ENCODE data around the gene EXOC4.

EXOC4 gene

DNA sequence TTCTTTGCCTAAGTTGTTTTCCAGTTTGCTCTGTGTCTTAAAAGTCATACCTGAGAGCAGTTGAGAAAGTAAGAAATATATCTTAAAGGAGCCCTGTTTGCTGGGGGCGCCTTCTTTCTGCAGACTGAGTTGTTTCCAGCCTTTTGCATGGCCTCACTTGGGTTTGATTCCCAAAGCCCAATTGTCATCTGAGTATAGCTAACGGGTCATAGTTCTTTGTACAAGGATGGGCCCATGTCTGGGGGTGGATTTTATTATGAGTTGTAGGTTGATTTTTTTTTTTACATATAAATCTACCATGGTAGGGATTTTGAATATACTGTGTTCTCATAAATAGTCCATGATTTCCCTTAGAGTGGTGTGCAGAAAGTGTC is 555.6 kb downstream of the EXOC4 start:
- DNase-seq: no peak
- in situ Hi-C loops (cut with MboI; ENCODE audit: low pct_unique_long_range_greater_than_20kb, low sequenced_read_pairs): no loop called here

DNA sequence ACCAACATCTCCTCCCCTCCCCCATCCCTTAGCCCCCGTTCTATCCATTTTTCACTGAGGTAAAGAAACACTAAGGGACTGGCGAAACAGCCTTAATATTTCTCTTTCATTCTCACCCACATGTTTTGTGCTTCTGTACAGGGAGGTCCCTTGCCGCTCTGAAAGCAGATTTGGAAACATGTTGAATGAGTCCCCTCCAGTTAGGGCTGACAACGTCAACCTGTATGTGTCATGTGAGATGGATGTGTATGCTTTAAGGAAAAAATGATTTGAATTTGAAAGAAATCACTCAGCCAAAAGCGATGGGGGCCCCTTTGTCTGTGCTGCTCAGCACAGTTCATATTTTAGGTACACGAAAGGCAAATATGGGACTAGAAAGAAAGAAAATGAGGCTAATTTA is 560.0 kb downstream of the EXOC4 start:
- in situ Hi-C loops (cut with MboI; ENCODE audit: low pct_unique_long_range_greater_than_20kb, low sequenced_read_pairs): no loop called here
- no peak for DNase-seq

DNA sequence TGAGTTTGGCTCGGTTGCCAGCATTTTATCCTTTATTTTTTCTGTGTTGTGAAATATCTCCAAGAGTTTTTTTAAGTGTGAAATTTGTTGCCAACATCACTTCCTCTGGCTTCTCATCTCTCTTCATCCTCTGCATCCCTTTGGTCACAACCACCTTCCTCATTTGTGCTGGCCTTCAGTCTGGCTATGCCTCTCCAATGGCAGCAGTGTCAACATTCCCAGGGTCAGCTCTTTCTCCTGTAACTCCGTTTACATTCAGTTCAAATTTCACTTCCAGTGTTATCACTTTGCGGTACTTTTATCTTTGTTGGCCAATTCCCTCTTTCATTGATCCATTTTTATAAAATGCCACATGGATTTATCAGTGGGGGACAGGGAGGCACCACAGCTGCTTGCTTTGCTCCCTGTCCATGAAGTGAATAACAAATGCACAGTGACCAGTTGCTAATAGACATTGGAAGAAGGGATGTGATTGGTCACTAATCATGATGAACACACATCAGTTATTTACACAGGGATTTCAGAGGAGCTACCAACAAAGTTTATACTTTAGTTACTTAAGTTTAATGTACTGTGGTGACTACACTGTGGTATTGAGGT is 562.8 kb downstream of the EXOC4 start:
- no peak for DNase-seq
- in situ Hi-C loops (cut with MboI; ENCODE audit: low pct_unique_long_range_greater_than_20kb, low sequenced_read_pairs): no loop called here

DNA sequence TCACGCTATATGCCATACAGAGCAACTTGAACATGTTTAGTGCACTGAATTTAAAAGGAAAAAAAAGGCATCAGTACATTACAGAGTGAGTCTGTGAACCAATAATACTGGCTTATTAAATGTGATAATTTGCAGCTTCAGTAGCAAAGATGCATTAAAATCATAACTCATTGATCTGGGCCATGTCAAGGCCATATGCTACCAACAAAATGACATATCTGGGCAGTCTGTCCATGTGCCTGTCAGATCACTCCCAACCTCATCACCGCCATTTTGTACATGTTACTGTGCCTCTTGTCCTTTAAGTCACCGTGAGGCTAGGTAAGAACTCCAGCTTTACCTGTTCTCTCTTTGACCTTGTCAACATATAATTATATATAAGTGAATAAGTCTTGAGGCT is 566.8 kb downstream of the EXOC4 start:
- in situ Hi-C loops (cut with MboI; ENCODE audit: low pct_unique_long_range_greater_than_20kb, low sequenced_read_pairs): no loop called here
- no peak for DNase-seq

DNA sequence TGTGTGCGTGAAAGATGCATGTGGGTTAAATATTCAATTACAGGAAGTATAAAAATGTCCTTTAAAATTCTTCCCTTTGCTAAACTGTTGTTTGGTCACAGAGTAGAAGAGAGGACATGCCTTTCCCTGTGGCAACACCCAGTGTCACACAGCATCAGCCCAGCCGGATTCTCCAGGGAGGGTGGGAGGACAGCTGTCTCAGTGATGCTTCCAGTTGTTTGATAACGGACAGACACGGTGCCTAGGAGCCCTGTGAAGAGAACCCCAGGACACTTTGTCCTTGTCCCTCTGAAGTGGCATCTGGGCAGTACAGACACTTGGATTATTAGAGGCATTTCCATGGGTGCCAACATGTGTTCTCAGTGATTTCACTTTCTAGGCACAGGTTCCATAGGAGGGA is 567.7 kb downstream of the EXOC4 start:
- in situ Hi-C loops (cut with MboI; ENCODE audit: low pct_unique_long_range_greater_than_20kb, low sequenced_read_pairs): no loop called here
- DNase-seq: no peak

DNA sequence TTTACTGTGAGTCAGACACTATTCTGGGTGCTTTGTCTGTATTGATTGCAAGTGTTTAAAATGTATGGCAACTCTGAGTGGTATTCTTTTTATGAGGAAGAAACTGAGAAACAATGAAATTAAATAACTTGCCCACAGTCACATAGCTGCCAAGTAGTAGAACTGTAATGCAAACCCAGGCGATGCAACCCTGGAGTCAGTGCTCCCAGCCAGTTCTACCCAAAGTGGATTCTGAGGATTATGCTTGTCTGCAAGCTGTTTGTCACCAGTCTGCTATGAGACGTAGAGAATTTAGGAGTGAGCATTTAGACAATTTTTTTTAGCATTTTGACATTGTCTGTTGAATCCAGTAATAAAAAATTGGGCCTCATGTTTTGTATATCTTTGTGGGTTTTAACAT is 568.3 kb downstream of the EXOC4 start:
- DNase-seq: no peak
- in situ Hi-C loops (cut with MboI; ENCODE audit: low pct_unique_long_range_greater_than_20kb, low sequenced_read_pairs): no loop called here

DNA sequence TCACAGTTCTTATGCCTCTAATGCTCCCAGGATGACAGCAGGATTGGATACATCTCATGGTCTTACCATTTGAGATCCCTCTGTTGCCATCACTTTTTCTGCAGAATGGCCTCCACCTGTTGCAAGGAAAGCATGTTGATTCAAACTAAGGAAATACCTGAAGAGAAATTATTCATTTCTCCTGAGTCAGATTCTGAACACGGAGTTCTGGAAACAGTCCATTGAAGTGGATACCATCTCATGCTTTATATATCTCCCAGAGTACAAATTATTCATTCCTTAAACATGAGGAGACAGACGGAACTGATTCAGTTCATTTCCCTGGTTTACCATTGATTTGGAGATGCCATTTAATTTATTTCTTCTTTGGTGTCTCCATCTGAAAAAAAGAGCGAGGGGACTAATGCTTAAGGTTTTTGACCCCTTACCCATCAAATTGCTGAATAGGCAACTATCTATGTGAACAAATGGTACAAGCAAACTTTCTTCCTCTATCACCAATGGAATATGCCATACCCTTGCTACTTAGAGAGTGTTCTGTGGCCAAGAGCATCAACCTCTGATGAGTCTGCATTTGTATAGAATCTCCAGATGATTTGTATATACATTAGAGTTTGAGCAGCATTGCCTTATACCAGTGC is 569.2 kb downstream of the EXOC4 start:
- in situ Hi-C loops (cut with MboI; ENCODE audit: low pct_unique_long_range_greater_than_20kb, low sequenced_read_pairs): no loop called here

DNA sequence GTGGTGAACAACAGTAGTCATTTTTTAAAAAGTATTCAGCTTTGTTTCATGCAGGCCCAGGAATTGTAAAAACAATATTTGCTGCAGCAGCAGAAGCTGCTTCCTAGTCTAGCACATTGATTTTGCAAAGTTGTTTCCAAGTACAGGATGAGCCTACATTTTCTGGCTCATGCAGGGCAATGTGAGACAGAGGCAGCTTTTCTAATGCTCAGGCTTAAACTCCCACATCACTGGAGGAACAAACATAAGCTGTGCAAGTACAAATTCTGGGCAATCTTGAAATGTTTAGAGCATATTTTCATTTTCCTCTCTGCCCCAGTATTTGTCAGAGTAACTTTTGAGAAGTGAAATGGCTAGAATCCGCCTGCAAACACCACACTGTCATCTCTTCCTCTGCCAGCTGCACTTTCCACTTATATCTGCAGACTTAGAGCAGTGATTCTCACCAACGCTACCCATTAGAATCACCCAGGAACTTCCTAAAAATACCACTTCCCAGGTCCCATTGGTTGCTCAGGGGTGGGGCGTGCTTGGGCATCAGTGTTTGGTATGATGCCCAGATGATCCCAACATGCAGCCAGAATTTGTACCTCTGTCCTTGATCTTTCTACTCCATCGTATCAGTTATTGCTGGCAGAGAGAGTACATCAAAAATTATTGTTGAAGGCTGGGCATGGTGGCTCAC is 570.1 kb downstream of the EXOC4 start:
- in situ Hi-C loops (cut with MboI; ENCODE audit: low pct_unique_long_range_greater_than_20kb, low sequenced_read_pairs): no loop called here
- DNase-seq: no peak

More for the DNA sequence above, 569.2 kb downstream of the EXOC4 start:
- DNase-seq: no peak

DNA sequence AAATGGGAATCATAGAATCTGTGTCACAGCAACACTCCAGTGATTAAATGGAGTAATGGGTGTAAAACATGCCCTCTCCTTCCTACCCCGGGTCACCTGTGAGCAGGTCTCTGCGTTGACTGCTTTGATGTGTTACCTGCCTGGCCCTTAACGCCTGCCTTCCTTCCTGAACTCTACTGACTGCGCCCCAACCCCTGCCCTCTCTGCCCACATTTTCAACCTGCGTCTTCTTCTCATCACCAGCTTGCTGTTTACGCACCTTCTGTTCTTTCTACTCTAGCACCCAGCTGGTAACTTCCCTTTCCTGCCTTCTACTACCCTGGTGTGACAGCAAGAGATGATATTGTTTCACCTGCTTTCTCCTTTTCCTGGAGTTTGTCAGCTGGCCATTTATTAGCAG is 571.3 kb downstream of the EXOC4 start:
- no peak for DNase-seq
- in situ Hi-C loops (cut with MboI; ENCODE audit: low pct_unique_long_range_greater_than_20kb, low sequenced_read_pairs): no loop called here

DNA sequence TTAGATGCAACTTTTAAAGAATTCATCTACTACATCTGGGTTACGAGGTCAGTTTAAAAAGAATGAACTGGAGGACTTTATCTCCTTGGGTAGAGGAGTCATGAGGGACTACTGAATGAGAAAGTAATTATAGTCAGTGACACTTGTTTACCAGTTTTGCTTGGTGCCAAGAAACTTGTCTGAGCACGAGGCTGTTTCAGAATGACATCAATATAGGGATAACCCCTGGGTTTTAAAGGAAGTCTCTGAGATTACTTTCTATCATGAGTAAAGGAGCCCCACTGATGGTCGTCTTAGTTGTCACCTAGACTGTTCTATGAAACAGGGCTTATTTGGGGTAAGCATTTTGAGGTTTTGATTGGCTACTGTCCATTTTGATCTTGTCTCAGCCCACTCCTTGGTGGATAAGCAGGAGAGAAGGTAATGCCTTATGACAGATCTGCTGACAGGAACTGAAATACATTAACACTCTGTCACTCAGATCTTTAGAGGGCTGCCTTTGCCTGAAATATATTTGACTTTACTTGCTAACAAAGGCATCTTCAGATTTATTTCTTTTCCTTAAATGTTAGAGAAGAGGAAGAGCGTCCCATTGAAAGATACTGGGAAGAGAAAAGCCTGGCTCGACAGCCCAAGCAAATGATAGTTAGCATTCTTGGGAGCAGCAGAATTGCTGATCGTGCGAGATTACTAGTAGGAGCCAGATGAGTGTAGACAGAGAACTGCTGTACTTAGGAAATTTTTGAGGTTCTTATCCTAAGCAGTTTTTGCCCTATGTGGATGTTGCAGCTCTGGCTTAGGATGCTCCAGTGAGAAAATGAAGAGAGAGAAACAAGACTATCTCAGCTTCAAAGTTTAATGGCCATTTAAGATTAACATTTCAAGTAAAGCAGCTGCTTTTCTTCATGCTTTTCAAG is 575.1 kb downstream of the EXOC4 start:
- no peak for DNase-seq
- in situ Hi-C loops (cut with MboI; ENCODE audit: low pct_unique_long_range_greater_than_20kb, low sequenced_read_pairs): no loop called here

DNA sequence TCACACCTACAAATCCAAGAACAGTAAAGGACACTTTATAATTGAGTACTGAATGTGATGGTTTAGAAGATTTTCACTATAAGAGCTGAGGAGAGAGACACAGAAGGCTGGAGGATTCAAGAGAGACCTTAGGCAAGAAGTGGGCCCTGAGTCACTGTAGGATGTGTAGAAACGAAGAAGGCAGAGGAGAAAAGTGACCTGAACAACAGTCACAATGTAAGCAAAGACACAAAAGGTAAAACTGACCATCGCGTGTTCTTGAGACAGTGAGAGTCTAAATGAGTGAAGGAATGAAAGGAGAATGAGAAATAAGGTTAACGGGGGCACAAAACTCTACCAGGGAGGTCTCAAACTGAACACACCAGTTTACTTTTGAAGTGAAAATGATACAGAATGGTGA is 576.0 kb downstream of the EXOC4 start:
- in situ Hi-C loops (cut with MboI; ENCODE audit: low pct_unique_long_range_greater_than_20kb, low sequenced_read_pairs): no loop called here
- no peak for DNase-seq

DNA sequence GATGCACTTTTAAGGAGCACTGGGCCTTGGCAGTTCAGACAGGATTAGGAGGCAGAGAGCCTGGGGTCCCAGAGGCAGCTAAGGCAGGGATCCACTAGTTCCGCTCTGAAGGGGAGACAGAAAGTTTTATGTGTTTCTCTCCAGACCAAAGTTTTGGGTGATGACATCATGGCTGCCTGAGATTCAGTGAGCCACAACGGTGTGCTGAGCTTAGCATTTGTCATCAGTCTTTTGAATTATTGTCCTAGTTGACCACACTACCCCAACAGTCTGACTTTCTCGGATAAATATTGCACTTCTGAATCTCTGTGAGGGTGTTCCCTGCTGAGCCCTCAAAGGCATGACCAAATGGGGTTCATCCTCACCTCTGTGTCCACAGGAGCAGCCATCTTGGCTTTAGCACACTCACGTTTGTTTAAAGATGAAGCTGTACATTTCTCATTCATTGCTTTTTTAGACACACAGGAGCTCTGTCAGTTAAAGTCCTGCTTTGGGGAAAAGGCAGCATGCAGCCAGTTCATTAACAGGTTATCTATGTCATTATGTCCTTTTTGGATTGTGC is 576.5 kb downstream of the EXOC4 start:
- DNase-seq: no peak
- in situ Hi-C loops (cut with MboI; ENCODE audit: low pct_unique_long_range_greater_than_20kb, low sequenced_read_pairs): no loop called here

DNA sequence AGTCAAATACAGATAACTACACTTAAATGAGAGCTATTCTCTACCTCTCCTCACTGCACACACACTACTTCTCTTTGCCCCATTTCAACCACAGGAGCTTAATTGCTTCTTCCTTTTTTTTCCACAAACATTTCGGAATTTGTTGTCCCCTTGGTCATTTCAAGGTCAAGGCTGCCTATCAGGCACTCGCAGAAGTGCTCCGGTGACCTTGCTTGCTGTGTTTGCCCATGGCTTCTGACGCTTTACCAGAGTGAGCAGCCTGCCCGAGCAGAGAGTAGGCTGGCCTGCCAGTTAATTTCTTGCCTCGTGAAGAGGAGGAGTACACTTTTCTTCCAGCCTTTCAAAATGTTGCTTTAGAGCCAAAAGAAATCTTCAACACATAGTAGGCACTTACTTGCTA is 577.2 kb downstream of the EXOC4 start:
- in situ Hi-C loops (cut with MboI; ENCODE audit: low pct_unique_long_range_greater_than_20kb, low sequenced_read_pairs): no loop called here
- no peak for DNase-seq

DNA sequence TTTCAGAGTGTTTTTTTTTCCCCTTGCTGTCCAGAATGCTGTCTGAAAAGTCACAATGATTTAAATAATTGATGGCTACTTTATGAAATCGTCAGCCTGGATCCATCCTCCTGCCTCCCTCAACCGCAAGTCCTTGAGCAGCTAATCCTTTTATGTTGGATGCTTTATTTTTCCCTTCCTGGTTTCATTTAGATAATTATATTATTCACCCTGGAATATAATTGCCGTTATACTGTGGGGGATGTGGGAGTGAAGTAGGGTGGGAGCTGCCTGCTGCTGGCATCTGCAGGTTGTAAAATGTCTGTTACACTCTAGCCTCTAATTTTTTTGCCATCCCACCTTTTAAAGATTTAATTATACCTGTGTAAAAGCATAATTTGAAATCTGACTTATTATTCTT is 583.8 kb downstream of the EXOC4 start:
- DNase-seq: no peak
- in situ Hi-C loops (cut with MboI; ENCODE audit: low pct_unique_long_range_greater_than_20kb, low sequenced_read_pairs): no loop called here

DNA sequence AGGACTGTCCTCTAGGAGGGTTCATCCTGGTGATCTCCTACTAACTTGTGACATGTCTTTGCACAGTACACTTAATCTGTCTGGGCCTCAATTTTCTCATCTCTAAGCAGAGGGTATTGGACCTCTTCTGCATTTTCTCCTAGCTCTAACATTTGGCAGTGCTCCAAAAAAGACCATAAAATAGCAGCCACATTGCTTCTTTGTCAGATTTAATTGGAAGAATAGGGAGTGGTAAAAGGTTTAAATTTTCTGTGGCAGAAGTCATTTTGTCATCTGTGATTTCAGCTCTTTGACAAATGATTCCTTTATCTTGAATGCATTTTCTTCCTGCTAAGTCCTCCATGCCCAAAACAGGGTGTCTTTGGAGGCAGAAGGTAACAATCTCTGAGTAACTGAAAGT is 584.3 kb downstream of the EXOC4 start:
- DNase-seq: no peak

DNA sequence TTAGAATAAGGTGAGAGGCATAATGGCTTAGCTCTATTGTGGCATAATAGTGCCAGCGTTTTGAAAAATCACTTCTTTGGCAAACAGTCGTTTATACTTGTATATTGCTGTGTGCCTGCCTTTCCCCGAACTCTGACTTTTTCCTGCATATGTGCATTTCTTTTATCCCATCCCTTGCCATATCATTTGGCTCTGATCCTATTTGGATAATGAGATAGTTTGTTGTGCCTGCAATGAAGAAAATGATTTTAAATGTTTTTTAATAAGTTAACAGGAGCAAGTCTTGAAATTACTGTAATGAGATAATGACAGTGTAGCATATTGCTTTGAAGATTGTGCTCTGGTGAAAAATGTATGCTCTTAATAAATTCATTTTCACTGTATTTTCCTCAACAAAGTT is 586.2 kb downstream of the EXOC4 start:
- in situ Hi-C loops (cut with MboI; ENCODE audit: low pct_unique_long_range_greater_than_20kb, low sequenced_read_pairs): no loop called here
- no peak for DNase-seq

More for the DNA sequence above, 584.3 kb downstream of the EXOC4 start:
- in situ Hi-C loops (cut with MboI; ENCODE audit: low pct_unique_long_range_greater_than_20kb, low sequenced_read_pairs): no loop called here

DNA sequence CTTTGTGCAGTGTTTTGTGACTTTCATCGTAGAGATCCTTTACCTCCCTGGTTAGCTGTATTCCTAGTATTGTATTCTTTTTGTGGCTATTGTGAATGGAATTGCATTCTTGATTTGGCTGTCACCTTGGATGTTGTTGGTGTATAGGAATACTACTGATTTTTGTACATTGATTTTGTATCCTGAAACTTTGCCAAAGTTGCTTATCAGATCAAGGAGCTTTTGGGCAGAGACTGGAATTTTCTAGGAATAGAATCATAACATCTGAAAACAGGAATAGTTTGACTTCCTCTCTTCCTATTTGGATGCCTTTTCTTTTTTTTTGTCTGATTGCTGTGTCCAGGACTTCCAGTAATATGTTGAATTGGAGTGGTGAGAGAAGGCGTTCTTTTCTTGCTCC is 590.5 kb downstream of the EXOC4 start:
- in situ Hi-C loops (cut with MboI; ENCODE audit: low pct_unique_long_range_greater_than_20kb, low sequenced_read_pairs): no loop called here
- DNase-seq: no peak

DNA sequence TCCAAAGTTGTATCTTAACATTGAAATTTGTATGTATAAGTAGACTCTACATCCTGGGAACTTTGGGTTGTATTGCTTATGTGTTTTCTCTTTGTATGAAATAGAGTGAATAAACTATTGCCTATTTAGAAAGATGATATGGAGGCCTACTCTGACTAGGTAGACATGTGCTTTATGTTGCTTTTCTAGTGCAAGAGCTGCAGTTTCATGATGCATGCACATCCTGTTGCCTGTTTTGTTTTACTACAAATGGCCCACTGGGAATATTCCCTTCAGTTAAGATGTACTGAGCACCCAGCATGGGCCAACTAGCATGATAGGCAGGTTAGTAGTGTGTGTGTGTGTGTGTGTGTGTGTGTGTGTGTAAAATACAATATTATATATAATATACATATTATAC is 592.1 kb downstream of the EXOC4 start:
- in situ Hi-C loops (cut with MboI; ENCODE audit: low pct_unique_long_range_greater_than_20kb, low sequenced_read_pairs): no loop called here
- no peak for DNase-seq

DNA sequence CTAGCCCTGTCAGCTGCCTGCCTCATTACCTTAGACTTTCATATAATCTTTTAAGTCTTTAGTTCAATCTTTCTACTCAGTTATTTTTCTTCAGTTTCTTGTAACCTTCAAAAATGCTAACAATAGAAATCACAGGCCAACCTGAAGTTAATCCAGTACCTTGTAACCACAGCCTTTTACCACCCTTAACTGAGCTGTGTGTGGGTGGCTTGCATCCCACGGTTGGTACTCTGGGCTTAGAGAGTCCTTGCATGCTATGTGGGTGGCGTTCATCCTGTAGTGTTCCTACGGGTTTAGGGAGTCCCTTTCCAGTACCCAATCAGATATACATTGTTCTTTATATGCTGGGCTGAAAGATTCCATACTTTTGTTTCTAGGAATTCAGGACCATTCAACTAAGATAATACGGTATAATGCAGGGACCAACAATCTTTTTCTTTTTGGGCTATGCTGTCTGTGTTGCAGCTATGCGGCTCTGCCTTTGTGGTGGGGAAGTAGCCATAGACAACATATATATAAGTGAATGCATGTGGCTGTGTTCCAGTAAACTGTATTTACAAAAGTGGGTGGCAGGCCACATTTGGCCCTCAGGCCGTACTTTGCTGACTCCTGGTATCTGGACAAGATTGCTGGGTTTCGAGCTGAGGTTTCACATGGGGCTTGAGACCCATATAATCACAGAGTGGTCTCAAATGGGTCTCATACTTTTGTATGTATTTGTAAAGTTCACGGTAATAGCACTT is 593.5 kb downstream of the EXOC4 start:
- in situ Hi-C loops (cut with MboI; ENCODE audit: low pct_unique_long_range_greater_than_20kb, low sequenced_read_pairs): no loop called here
- no peak for DNase-seq

Data from KBM-7 (cell line).